IPS-18c (cell line): Measurements from ENCODE around the gene PHLPP2.
A peak's percentile ranks its signal among the peaks of the same experiment; 100 is the strongest.
"Not testable (repeated sequence)": the region's sequence is repeated elsewhere in the genome, so short reads cannot be mapped to it uniquely, and the experiment has no call there.

Source experiments
- H3K4me3 ChIP-seq: 2 replicates; pipeline ENCODE4 v1.7.0; 2013; ENCODE audit warnings: low read depth, mild to moderate bottlenecking, low read length, moderate library complexity; ENCODE audit not compliant: insufficient read depth
- H3K9me3 ChIP-seq: one replicate; pipeline ENCODE4 v1.6.1; 2013; ENCODE audit warnings: mild to moderate bottlenecking, low read length, moderate library complexity; ENCODE audit not compliant: control insufficient read depth, insufficient read depth

Gene PHLPP2

GRCh38 chr16:71645450-71645849 is 79.1 kb downstream of the PHLPP2 start:
- no peaks in the 10 kb centered on the region for H3K9me3 ChIP-seq
- no peak overlapping the region for H3K4me3 ChIP-seq

- Histone ChIP-seq H3K4me3 (no peak overlapping the region), H3K9me3 (no peaks in the 10 kb centered on the region)
Measured at GRCh38 chr16:71637398-71637797, 87.1 kb downstream of the PHLPP2 start.

GRCh38 chr16:71635632-71636031 is 88.9 kb downstream of the PHLPP2 start:
- H3K9me3 ChIP-seq, result no peaks in the 10 kb centered on the region
- no peak overlapping the region for H3K4me3 ChIP-seq

GRCh38 chr16:71631776-71632175 is 92.7 kb downstream of the PHLPP2 start:
- H3K9me3 ChIP-seq, result no peaks in the 10 kb centered on the region
- H3K4me3 ChIP-seq, result no peak overlapping the region

GRCh38 chr16:71630808-71631207 is 93.7 kb downstream of the PHLPP2 start:
- no peaks in the 10 kb centered on the region for H3K9me3 ChIP-seq
- no peak overlapping the region for H3K4me3 ChIP-seq

GRCh38 chr16:71629278-71630016 is 95.1 kb downstream of the PHLPP2 start:
- no peaks in the 10 kb centered on the region for H3K9me3 ChIP-seq
- H3K4me3 ChIP-seq, result no peak overlapping the region

- Histone ChIP-seq H3K4me3 (no peak overlapping the region), H3K9me3 (no peaks in the 10 kb centered on the region)
Measured at GRCh38 chr16:71628810-71629209, 95.7 kb downstream of the PHLPP2 start.

GRCh38 chr16:71627731-71628181 is 96.7 kb downstream of the PHLPP2 start:
- Histone ChIP-seq H3K9me3 (no peaks in the 10 kb centered on the region), H3K4me3 (peak overlapping the region; percentile 84; the same call in 1 of the 2 replicates)

- Histone ChIP-seq H3K4me3 (peak overlapping the region; percentile 84), H3K9me3 (no peaks in the 10 kb centered on the region)
Measured at GRCh38 chr16:71626858-71627213, 97.7 kb downstream of the PHLPP2 start.

GRCh38 chr16:71626018-71626857 is 98.3 kb downstream of the PHLPP2 start, which contains the start of gene MARVELD3:
Gene MARVELD3, plus strand, starts transcription at chr16:71626184. Its CDS starts 46 bp downstream, at chr16:71626230.
- Histone ChIP-seq H3K9me3 (no peaks in the 10 kb centered on the region), H3K4me3 (peak within 1 kb of the TSS; percentile 84)

GRCh38 chr16:71625113-71625850 is 99.2 kb downstream of the PHLPP2 start:
- H3K4me3 ChIP-seq, result peak overlapping the region; percentile 84; the same call in 1 of the 2 replicates
- H3K9me3 ChIP-seq, result no peaks in the 10 kb centered on the region

- H3K4me3 ChIP-seq, result no peak overlapping the region
- H3K9me3 ChIP-seq, result no peaks in the 10 kb centered on the region
Measured at GRCh38 chr16:71623597-71623996, 100.9 kb downstream of the PHLPP2 start.

GRCh38 chr16:71622088-71622487 is 102.4 kb downstream of the PHLPP2 start:
- H3K4me3 ChIP-seq, result no peak overlapping the region

GRCh38 chr16:71618429-71618828 is 106.1 kb downstream of the PHLPP2 start:
- H3K9me3 ChIP-seq, result no peaks in the 10 kb centered on the region
- H3K4me3 ChIP-seq, result no peak overlapping the region

More at GRCh38 chr16:71622088-71622487, 102.4 kb downstream of the PHLPP2 start:
- no peaks in the 10 kb centered on the region for H3K9me3 ChIP-seq

- H3K4me3 ChIP-seq, H3K9me3 ChIP-seq: not testable (repeated sequence)
Measured at GRCh38 chr16:71614956-71615355, 109.5 kb downstream of the PHLPP2 start.

- no peaks in the 10 kb centered on the region for H3K9me3 ChIP-seq
- H3K4me3 ChIP-seq, result no peak overlapping the region
Measured at GRCh38 chr16:71610936-71611871, 113.3 kb downstream of the PHLPP2 start.
